Loucy (cell line): ENCODE data around the gene PEAK3.

ENCODE experiments used
- CTCF ChIP-seq: fragments of 200-600 bp; sonication (generic); conservative IDR thresholded peaks from 2 replicates; pipeline ENCODE4 v1.5.1; 2014; ENCODE audit warnings: mild to moderate bottlenecking, antibody characterized with exemption, low read length
- EZH2phosphoT487 ChIP-seq: fragments of 200-600 bp; IDR thresholded peaks from 2 replicates; pipeline ENCODE4 v1.6.1; 2018; ENCODE audit warnings: antibody characterized with exemption, mild to moderate bottlenecking, moderate library complexity, borderline replicate concordance

GRCh38 chr19:2325281-2326046 lies 43.5 kb upstream of the PEAK3 start:
- TF ChIP-seq EZH2phosphoT487 (no peak), CTCF (no peak)
